Measurements from ENCODE around the gene BLACAT1. TPM values are rescaled to one million over a fixed set of nuclear protein-coding genes. Genes with fewer than 3 reads are reported as not detected.

BLACAT1 gene
- polyA plus RNA-seq, 1 of the 3 experiments (the other 2 are of a cell fraction), result not detected

DNA sequence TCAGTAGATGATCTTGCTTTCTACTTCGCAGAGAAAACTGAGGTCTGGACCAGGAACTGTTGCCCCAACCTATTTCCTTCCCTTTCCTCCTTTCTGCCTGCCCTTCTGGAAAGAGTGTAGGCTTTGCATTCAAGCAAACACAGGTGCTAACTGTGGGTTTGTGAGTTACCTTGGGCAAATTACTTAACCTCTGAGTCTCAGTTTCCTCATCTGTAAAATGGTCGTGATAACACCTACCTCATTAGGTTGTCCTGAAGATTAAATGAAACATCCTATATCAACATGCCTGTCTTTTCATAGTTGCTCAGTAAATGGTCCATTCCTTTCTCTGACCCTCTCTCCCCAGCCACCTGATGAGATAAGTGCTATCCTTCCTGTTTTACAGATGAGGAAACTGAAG, 9.5 kb upstream of the BLACAT1 start:
- Histone ChIP-seq H3K4me1 (ENCODE audit: control insufficient read depth in 1 of 2, insufficient read depth in 2 of 2, low read depth in 1 of 2, low read length in 1 of 2) (no peaks in the 10 kb centered on the region), H3K27me3 (ENCODE audit: insufficient read depth) (peaks cover 47% of the 10 kb centered on the region), H3K79me2 (ENCODE audit: insufficient read depth) (no peaks in the 10 kb centered on the region), H3K27ac (ENCODE audit: low read depth in 2 of 2, low read length in 1 of 2) (no peak overlapping the region), H3K4me2 (no peak overlapping the region), H3K9me2 (no peaks in the 10 kb centered on the region), H4K20me1 (ENCODE audit: insufficient read depth) (no peaks in the 10 kb centered on the region), H3K36me3 (replicated peaks in 1 of 2; ENCODE audit: control insufficient read depth in 1 of 2, insufficient read depth in 2 of 2, low read length in 1 of 2) (no peaks in the 10 kb centered on the region), H3F3A (replicated peaks; ENCODE audit: insufficient read depth) (no peaks in the 10 kb centered on the region), H3K9ac (no peak overlapping the region), H2AFZ (ENCODE audit: low read depth) (no peak overlapping the region), H3K9me3 (no peaks in the 10 kb centered on the region), H3K4me3 (ENCODE audit: low read depth in 2 of 2, low read length in 1 of 2) (no peak overlapping the region)
- no peak for TF ChIP-seq FOSL2 (IDR thresholded peaks at IDR 0.05; ENCODE audit: borderline replicate concordance, low read depth)
- no peak for TF ChIP-seq GATA2 (CRISPR knock-in tag; IDR thresholded peaks at IDR 0.05)
- no peak for TF ChIP-seq RAD21 (IDR thresholded peaks at IDR 0.05; ENCODE audit: low read length)
- TF ChIP-seq, protein P1, sequence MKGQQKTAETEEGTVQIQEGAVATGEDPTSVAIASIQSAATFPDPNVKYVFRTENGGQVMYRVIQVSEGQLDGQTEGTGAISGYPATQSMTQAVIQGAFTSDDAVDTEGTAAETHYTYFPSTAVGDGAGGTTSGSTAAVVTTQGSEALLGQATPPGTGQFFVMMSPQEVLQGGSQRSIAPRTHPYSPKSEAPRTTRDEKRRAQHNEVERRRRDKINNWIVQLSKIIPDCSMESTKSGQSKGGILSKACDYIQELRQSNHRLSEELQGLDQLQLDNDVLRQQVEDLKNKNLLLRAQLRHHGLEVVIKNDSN (IDR thresholded peaks at IDR 0.05; ENCODE audit: borderline replicate concordance, low read depth), result no peak
- TF ChIP-seq, protein P2, sequence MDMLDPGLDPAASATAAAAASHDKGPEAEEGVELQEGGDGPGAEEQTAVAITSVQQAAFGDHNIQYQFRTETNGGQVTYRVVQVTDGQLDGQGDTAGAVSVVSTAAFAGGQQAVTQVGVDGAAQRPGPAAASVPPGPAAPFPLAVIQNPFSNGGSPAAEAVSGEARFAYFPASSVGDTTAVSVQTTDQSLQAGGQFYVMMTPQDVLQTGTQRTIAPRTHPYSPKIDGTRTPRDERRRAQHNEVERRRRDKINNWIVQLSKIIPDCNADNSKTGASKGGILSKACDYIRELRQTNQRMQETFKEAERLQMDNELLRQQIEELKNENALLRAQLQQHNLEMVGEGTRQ (IDR thresholded peaks at IDR 0.05; ENCODE audit: borderline replicate concordance, low read depth, low read length), result no peak
- TF ChIP-seq JUND (IDR thresholded peaks at IDR 0.05), result no peak
- TF ChIP-seq ZBTB33 (IDR thresholded peaks at IDR 0.05; ENCODE audit: borderline replicate concordance, low read depth), result no peak
- TF ChIP-seq TCF12 (IDR thresholded peaks at IDR 0.05), result no peak
- TF ChIP-seq MAX (IDR thresholded peaks at IDR 0.05; ENCODE audit: low read depth), result no peak
- TF ChIP-seq, protein P3, sequence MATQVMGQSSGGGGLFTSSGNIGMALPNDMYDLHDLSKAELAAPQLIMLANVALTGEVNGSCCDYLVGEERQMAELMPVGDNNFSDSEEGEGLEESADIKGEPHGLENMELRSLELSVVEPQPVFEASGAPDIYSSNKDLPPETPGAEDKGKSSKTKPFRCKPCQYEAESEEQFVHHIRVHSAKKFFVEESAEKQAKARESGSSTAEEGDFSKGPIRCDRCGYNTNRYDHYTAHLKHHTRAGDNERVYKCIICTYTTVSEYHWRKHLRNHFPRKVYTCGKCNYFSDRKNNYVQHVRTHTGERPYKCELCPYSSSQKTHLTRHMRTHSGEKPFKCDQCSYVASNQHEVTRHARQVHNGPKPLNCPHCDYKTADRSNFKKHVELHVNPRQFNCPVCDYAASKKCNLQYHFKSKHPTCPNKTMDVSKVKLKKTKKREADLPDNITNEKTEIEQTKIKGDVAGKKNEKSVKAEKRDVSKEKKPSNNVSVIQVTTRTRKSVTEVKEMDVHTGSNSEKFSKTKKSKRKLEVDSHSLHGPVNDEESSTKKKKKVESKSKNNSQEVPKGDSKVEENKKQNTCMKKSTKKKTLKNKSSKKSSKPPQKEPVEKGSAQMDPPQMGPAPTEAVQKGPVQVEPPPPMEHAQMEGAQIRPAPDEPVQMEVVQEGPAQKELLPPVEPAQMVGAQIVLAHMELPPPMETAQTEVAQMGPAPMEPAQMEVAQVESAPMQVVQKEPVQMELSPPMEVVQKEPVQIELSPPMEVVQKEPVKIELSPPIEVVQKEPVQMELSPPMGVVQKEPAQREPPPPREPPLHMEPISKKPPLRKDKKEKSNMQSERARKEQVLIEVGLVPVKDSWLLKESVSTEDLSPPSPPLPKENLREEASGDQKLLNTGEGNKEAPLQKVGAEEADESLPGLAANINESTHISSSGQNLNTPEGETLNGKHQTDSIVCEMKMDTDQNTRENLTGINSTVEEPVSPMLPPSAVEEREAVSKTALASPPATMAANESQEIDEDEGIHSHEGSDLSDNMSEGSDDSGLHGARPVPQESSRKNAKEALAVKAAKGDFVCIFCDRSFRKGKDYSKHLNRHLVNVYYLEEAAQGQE (IDR thresholded peaks at IDR 0.05; ENCODE audit: low read depth, low read length), result no peak
- TF ChIP-seq SMC3 (IDR thresholded peaks at IDR 0.05; ENCODE audit: low read depth, low read length), result no peak
- TF ChIP-seq, protein P4, sequence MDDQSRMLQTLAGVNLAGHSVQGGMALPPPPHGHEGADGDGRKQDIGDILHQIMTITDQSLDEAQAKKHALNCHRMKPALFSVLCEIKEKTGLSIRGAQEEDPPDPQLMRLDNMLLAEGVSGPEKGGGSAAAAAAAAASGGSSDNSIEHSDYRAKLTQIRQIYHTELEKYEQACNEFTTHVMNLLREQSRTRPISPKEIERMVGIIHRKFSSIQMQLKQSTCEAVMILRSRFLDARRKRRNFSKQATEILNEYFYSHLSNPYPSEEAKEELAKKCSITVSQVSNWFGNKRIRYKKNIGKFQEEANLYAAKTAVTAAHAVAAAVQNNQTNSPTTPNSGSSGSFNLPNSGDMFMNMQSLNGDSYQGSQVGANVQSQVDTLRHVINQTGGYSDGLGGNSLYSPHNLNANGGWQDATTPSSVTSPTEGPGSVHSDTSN (IDR thresholded peaks at IDR 0.05), result no peak
- TF ChIP-seq EZH2phosphoT487 (IDR thresholded peaks at IDR 0.05; ENCODE audit: borderline replicate concordance, low read depth), result no peak
- TF ChIP-seq MEF2A (IDR thresholded peaks at IDR 0.05; ENCODE audit: borderline replicate concordance, low read depth), result no peak
- no peak for TF ChIP-seq SIN3A (IDR thresholded peaks at IDR 0.05; ENCODE audit: borderline replicate concordance, low read depth, low read length)
- TF ChIP-seq FOXM1 (IDR thresholded peaks at IDR 0.05; ENCODE audit: low read depth), result no peak
- TF ChIP-seq POLR2AphosphoS5 (IDR thresholded peaks at IDR 0.05; ENCODE audit: low read depth, low read length), result no peak
- TF ChIP-seq CTCF (IDR thresholded peaks at IDR 0.05), result no peak
- no peak for TF ChIP-seq FOXJ3 (CRISPR knock-in tag; IDR thresholded peaks at IDR 0.05)
- no peak for TF ChIP-seq RXRA (IDR thresholded peaks at IDR 0.05; ENCODE audit: borderline replicate concordance, low read depth)
- POLR2A ChIA-PET, result no interaction called here
- CTCF ChIA-PET, result no interaction called here
- no peak for DNase-seq
- WGBS (ENCODE audit: low lambda C conversion rate), result 33% methylated on average over 2 of the region's 2 CpGs
